GM13977 (cell line): Measurements from ENCODE around the gene KLC1.

Experiments used
- DNase-seq: peaks from one replicate; pipeline ENCODE4 v3.0.0; 2012; ENCODE audit warnings: low spot score
- CTCF ChIP-seq: IDR thresholded peaks from 2 replicates; pipeline ENCODE4 v1.5.1; 2012; ENCODE audit warnings: mild to moderate bottlenecking, control low read depth; ENCODE audit not compliant: insufficient read depth; ENCODE audit errors: extremely low read depth, missing control alignments
- in situ Hi-C: fragments of 300-500 bp; cut with MboI; formaldehyde crosslinking; loops from one replicate; pipeline ENCODE4 v1.12.0; 2022; ENCODE audit warnings: low sequenced_read_pairs, low pct_unique_long_range_greater_than_20kb, mixed read lengths, inconsistent platforms; ENCODE audit not compliant: unreplicated experiment

The KLC1 gene

GRCh38 chr14:103724116-103724515, 95.1 kb downstream of the KLC1 start:
- no peak for TF ChIP-seq CTCF
- in situ Hi-C loops = no loop called here
- no peak for DNase-seq

- no peak for TF ChIP-seq CTCF
- DNase-seq = no peak
- in situ Hi-C loops = no loop called here
Measured at GRCh38 chr14:103725001-103725682, 96.1 kb downstream of the KLC1 start.

- in situ Hi-C loops = no loop called here
- no peak for DNase-seq
- no peak for TF ChIP-seq CTCF
Measured at GRCh38 chr14:103725739-103726395, 96.9 kb downstream of the KLC1 start.

GRCh38 chr14:103726474-103726873, 97.5 kb downstream of the KLC1 start:
- in situ Hi-C loops = no loop called here
- no peak for TF ChIP-seq CTCF
- no peak for DNase-seq

- no peak for TF ChIP-seq CTCF
- no peak for DNase-seq
- in situ Hi-C loops = no loop called here
Measured at GRCh38 chr14:103727313-103727980, 98.4 kb downstream of the KLC1 start.

GRCh38 chr14:103728141-103728540, 99.1 kb downstream of the KLC1 start:
- DNase-seq = no peak
- no peak for TF ChIP-seq CTCF
- in situ Hi-C loops = no loop called here
